LNCAP (cell line): ENCODE data around the gene CARD8.

Experiments used
- CTCF ChIP-seq: fragments of 450-650 bp; IDR thresholded peaks from 2 replicates; pipeline ENCODE4 v1.5.1; 2017; ENCODE audit warnings: mild to moderate bottlenecking

Gene CARD8

GRCh38 chr19:48252609-48253008 lies 3.1 kb downstream of the CARD8 start:
- TF ChIP-seq CTCF: no peak

GRCh38 chr19:48250290-48251025 lies 5.3 kb downstream of the CARD8 start:
- TF ChIP-seq CTCF: no peak

GRCh38 chr19:48249502-48250014 lies 6.2 kb downstream of the CARD8 start:
- TF ChIP-seq CTCF: no peak

GRCh38 chr19:48248081-48248833 lies 7.5 kb downstream of the CARD8 start:
- TF ChIP-seq CTCF: no peak

GRCh38 chr19:48247212-48247611 lies 8.5 kb downstream of the CARD8 start:
- no peak for TF ChIP-seq CTCF

GRCh38 chr19:48246101-48246500 lies 9.6 kb downstream of the CARD8 start:
- TF ChIP-seq CTCF: no peak

- TF ChIP-seq CTCF: no peak
Observed at GRCh38 chr19:48244281-48244680, 11.4 kb downstream of the CARD8 start.
